NCI-H226 (cell line): Measurements from ENCODE around the gene MCEE.
"Not testable (repeated sequence)": the region's sequence is repeated elsewhere in the genome, so short reads cannot be mapped to it uniquely, and the experiment has no call there.

Experiments used
- DNase-seq: peaks from one replicate; pipeline ENCODE4 v3.0.0-alpha.2; 2015

Gene MCEE

GRCh38 chr2:71125506-71126294 is 4.3 kb downstream of the MCEE start:
- DNase-seq: no peak

GRCh38 chr2:71122387-71123298 is 7.4 kb downstream of the MCEE start:
- DNase-seq: no peak

GRCh38 chr2:71121479-71121878 is 8.6 kb downstream of the MCEE start:
- DNase-seq: no peak

GRCh38 chr2:71120195-71120594 is 9.8 kb downstream of the MCEE start:
- no peak for DNase-seq

- DNase-seq: no peak
These were observed 13.0 kb downstream of the MCEE start for GRCh38 chr2:71117063-71117462.

- no peak for DNase-seq
These were observed 16.2 kb downstream of the MCEE start for GRCh38 chr2:71113843-71114242.

- DNase-seq: no peak
These were observed 21.9 kb downstream of the MCEE start for GRCh38 chr2:71108091-71108490.

GRCh38 chr2:71106463-71106862 is 23.6 kb downstream of the MCEE start:
- DNase-seq: not testable (repeated sequence)

GRCh38 chr2:71103809-71104208 is 26.2 kb downstream of the MCEE start:
- DNase-seq: no peak

- no peak for DNase-seq
These were observed 26.9 kb downstream of the MCEE start for GRCh38 chr2:71102981-71103681.

GRCh38 chr2:71101656-71102055 is 28.4 kb downstream of the MCEE start:
- peak; percentile 3 for DNase-seq

GRCh38 chr2:71100195-71100964 is 29.6 kb downstream of the MCEE start:
- peak; percentile 38 for DNase-seq

GRCh38 chr2:71092491-71093260 is 37.4 kb downstream of the MCEE start:
- DNase-seq: not testable (repeated sequence)

- DNase-seq: not testable (repeated sequence)
These were observed 38.2 kb downstream of the MCEE start for GRCh38 chr2:71091808-71092207.

GRCh38 chr2:71089475-71089874 is 40.6 kb downstream of the MCEE start:
- not testable (repeated sequence) for DNase-seq

- DNase-seq: not testable (repeated sequence)
These were observed 44.6 kb downstream of the MCEE start for GRCh38 chr2:71085325-71086003.

GRCh38 chr2:71083752-71084312 is 46.2 kb downstream of the MCEE start:
- DNase-seq: not testable (repeated sequence)

- not testable (repeated sequence) for DNase-seq
These were observed 46.7 kb downstream of the MCEE start for GRCh38 chr2:71083297-71083696.

GRCh38 chr2:71082402-71083252 is 47.4 kb downstream of the MCEE start:
- no peak for DNase-seq

GRCh38 chr2:71078624-71079023 is 51.4 kb downstream of the MCEE start:
- no peak for DNase-seq
